GM12873 (cell line): ENCODE measurements around the gene HERC4.

Source experiments
- TF ChIP-seq, protein P1 (sequence below): IDR thresholded peaks from 2 replicates; pipeline ENCODE4 v1.5.1; 2012; ENCODE audit warnings: low read depth, mild to moderate bottlenecking, moderate library complexity, low read length, control low read depth; ENCODE audit not compliant: insufficient read depth; ENCODE audit errors: missing control alignments

Gene HERC4

DNA sequence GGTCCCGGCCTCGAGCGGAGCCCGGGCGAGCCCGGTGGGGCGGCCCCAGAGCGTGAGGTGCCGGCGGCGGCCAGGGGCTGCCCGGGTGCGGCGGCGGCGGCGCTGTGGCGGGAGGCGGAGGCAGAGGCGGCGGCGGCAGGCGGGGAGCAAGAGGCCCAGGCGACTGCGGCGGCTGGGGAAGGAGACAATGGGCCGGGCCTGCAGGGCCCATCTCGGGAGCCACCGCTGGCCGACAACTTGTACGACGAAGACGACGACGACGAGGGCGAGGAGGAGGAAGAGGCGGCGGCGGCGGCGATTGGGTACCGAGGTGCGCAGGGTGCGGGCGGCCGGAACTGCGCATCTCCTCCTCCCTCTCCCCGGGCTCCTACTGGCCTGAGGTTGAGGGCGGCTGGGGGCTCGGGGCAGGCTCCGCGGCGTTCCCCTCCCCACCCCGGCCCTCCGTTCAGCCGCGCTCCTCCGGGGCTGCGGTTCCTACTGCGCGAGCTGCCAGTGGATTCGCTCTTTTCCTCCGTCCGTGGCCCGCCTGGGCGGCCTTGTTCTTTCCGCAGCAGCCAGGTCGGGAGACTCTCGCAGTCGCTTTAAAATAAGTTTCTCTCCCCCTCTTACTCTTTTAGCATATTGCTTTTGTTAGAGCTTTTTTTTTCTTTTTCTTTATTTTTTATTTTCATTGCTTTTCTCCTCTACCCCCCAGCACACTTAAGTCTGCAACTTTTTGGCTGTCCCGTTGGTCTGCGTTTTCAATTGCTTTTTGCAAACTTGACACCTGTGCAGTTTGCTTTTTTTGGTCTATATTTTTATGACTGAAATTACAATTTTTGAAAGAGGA lies 190.0 kb downstream of the HERC4 start:
- TF ChIP-seq, protein P1, sequence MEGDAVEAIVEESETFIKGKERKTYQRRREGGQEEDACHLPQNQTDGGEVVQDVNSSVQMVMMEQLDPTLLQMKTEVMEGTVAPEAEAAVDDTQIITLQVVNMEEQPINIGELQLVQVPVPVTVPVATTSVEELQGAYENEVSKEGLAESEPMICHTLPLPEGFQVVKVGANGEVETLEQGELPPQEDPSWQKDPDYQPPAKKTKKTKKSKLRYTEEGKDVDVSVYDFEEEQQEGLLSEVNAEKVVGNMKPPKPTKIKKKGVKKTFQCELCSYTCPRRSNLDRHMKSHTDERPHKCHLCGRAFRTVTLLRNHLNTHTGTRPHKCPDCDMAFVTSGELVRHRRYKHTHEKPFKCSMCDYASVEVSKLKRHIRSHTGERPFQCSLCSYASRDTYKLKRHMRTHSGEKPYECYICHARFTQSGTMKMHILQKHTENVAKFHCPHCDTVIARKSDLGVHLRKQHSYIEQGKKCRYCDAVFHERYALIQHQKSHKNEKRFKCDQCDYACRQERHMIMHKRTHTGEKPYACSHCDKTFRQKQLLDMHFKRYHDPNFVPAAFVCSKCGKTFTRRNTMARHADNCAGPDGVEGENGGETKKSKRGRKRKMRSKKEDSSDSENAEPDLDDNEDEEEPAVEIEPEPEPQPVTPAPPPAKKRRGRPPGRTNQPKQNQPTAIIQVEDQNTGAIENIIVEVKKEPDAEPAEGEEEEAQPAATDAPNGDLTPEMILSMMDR = no peak

DNA sequence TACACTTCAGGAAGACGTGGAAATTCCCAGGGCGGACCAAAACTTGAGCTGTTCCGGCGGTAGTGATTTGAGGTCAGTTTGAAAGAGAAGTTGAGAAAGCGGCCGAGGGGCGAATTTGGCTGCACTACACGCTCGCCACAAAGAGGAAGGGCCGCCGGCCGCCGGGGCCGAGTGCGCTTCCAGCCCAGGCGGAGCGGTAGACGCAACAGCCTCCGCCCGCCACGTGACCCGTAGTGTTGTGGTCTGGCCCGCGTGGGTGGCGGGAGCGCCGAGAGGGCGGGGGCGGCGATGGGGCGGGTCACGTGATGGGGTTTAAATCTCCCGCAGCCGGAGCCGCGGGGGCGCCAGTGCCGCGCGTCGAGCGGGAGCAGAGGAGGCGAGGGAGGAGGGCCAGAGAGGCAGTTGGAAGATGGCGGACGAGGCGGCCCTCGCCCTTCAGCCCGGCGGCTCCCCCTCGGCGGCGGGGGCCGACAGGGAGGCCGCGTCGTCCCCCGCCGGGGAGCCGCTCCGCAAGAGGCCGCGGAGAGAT lies 190.7 kb downstream of the HERC4 start, which contains the start of gene SIRT1:
SIRT1 (plus strand) TSS at position 344 of the 529 bp plus-strand sequence; CDS start at position 410, 66 bp downstream.
- TF ChIP-seq, protein P1 = no peak

DNA sequence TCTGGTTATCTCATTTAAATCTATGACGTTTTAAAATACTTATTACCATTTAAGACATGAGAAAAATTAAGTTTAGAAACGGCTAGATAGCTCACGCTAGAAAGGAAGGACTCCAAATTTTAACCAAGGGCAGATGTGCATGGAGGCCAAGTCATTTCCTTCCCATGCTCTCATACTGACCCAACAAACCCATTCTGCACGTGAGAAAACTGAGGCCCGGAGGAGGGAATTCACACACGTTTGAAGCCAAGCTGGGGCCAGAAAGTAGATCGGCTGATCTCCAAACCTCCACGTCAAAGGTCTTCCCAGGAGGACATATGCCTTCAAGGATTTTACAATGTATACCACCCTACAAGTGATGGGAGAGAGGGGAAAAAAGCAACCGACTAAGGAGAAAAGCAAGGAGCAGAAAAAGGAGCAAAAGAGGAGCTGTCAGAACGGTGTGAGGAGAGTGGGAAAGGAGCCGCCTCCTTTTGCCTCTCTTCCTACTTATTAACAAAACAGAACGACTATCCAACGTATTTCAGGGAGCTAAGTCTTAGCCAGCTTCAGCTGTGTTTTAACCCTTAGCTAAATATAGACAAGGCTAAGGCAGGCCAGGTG lies 191.3 kb downstream of the HERC4 start:
- TF ChIP-seq, protein P1 = no peak

DNA sequence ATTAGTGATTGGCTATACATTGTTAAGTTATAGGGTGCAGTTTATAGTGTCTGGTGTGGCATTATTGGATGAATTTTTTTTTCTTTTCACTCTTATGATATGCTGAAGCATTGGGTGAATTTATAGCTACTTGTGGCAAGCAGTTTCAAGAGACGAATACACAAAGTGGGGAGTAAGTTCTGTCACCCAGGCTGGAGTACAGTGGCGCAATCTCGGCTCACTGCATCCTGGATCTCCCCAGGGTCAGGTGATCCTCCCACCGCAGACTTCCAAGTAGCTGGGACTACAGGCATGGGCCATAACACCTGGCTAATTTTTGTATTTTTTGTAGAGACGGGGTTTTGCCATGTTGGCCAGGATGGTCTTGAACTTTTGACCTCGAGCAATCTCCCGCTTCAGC lies 196.9 kb downstream of the HERC4 start:
- TF ChIP-seq, protein P1 = no peak

DNA sequence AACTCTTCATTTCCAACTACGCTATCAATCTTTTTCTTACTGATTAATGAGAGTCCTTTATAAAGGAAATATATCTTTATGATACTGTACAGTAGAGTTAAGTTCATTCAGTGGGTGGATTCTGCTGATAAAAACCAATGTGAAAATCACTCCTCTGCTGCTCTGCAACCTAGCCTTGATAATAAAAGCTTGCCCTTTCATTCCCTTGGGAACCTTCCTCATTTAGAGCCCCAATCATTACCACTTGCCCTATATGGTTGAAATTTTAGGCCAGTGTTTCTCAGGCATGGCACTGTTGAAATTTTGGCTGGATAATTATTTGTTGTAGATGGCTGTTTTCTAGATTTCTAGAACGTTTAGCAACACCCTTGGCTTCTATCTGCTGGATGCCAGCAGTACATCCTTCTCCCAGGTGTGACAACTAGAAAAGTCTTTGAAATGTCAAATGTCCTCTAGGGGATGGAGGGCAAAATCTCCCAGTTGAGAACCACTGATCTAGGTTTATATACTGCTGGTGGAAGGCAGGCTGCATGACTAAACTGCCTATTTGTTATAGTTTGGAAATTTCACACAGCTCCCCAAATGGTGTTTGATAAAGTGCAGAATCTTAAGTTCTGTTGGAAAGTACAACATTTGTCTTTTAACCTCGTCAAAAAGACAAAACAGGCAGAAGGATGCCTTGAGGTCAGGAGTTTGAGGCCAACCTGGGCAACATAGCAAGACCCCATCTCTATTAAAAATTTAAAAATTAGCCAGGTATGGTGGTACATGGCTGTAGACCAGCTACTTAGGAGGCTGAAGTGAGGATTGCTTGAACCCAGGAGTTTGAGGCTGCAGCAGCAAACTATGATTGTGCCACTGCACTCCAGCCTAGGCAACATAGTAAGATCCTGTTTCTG lies 199.5 kb downstream of the HERC4 start:
- TF ChIP-seq, protein P1 = no peak
